NCI-H446 (cell line): Measurements from ENCODE around the gene GNG13.
"Not testable (repeated sequence)": the region's sequence is repeated elsewhere in the genome, so short reads cannot be mapped to it uniquely, and the experiment has no call there.

Experiments used
- DNase-seq, 2 experiments: peaks; one replicate each; lab custom pipeline; 2025; lab: John Stamatoyannopoulos, UW

The GNG13 gene, protein sequence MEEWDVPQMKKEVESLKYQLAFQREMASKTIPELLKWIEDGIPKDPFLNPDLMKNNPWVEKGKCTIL

DNA sequence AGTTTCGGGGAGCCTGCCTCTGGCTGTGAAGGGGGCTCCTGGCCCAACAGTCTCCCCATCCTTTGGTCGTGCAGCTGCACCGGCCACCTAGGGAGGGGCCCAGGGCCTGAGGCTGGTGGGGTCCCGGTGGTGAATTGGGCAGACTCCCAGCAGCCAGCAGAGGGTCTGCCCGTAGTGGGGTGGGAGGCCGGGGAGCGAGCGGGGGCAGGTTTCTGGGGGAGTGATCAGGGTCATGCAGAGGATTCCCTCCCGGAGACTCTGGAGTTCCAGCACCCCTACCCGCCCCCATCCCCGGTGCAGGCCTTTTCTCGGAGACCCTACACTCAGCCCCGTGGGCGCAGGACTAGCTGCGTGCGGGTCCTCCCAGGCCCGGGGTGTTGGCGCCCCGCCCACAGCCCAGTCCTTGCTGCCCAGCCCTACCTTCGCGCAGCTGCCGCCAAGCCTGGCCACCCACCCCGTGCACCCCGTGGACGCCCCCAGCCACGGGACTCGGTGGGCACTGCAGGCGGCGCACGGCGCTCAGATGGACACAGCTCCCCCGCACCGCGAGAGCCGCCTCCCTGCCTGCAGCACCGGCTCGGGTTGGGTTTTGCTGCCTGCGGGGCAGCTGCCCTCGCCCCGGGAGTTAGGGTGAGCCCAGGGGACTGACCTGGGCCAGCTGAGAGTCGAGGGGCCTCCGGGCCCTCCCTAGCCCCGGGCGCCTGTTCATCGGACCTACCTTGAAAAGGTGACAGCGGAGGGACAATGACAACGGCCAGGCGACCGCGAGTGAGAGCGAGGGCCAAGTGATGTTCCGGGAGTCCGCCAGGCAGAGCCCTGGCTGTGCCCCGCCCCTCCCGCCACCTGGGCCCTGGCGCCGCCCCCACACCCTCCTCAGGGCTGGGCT, at the start of gene GNG13:
Gene GNG13, minus strand, starts transcription at position 787 of the 886 bp plus-strand sequence. CDS start 1,657 bp downstream, outside the sequence.
- DNase-seq: no peak

DNA sequence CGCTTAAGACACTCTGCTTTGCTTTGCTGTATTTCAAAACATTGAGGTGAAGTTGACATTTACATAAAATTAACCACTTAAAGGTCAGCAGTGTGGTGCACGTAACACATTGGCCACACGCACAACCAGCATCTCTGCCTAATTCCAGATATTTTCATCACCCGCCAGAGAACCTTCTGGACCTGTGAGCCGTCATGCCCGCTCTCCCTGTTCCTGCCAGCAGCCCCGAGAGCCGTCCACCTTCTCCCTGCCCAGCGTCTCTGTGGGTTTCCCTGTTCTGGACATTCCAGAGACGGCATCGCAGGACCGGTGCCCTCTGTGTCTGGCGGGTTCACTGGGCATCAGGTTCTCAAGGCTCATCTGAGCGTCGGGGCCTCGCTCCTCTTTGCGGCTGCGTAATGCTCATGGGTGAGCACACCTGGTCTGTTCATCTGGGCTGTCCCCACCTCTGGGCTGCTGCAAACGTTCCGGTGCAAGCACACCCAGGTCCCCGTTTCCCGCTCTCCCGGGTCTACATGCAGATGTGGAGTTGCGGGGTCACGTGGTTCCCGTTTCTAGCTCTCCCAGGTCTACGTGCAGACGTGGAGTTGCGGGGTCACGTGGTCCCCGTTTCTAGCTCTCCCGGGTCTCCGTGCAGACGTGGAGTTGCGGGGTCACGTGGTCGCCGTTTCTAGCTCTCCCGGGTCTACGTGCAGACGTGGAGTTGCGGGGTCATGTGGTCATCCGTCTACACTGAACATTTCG, 48.1 kb upstream of the GNG13 start:
- DNase-seq: no peak

DNA sequence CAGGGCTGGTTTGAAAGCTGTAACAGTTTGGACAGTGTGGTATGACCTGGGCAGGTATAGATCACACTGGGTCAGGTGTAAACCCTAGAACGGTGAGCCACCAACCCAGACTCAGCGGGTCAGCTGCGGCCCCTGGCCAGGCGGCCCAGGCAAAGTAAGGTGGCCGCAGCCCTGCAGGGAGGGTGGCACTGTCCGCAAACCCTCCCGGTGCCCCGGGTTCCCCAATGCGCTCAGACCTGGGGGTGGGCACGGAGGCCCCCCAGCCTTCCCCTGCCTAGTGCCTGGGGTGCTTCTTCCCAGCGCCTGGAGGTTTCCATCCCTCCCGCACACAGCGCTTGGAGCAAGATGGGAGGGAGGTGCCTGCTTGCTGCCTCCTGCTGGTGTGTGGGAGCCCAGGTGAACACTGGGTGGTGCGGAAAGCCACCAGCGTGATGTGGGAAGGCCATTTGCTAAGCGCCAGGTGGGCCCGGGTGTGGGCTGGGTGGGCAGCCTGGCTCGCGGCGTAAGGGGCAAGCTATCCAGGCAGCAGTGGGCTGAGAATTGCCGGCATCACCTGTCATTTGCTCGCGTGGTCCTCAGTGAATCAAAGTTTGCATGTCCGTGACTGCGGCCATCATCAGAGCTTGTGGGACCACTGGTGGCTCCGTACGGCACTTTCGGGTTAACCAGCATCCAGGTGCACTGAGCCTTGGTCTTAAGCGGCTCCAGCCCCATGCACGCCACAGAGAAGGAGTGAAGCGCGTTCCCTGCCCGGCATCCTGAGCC, 47.3 kb upstream of the GNG13 start:
- DNase-seq: no peak

DNA sequence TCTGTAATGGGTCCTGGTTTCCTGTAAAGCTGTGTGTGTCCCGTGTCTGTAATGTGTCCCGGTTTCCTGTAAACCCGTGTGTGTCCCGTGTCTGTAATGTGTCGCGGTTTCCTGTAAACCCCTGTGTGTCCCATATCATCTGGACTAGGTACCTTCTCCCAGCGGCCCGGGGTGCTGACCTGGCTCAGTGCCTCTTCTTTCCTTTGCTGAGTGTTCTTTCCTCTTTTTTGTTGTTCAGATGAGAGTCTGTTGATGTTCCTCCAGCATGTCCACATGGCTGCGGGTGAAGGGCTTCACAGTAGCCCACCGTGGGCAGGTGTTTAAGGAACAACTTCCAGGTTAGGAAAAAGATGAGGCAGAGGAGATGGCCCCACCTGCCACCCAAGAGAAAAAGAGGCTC, 46.6 kb upstream of the GNG13 start:
- DNase-seq: no peak

DNA sequence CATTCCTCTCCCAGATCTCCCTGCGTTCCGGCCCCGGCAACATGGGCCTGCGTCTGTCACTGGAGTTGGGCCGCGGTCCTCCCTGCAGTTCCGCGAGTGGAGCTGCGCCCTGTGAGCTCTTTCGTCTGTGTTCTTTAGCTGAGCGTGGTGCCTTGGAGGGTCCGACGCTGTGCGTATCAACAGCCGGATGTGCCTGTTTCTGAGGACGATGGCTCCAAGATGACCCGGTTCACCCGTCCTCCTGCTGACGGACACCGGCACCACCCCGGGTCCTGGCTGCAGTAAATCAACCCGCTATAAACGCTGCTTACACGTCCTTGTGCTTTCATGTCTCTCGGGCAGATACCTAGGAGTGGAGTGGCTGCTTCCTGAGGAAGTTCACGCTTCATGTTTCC, 44.8 kb upstream of the GNG13 start:
- DNase-seq: no peak

DNA sequence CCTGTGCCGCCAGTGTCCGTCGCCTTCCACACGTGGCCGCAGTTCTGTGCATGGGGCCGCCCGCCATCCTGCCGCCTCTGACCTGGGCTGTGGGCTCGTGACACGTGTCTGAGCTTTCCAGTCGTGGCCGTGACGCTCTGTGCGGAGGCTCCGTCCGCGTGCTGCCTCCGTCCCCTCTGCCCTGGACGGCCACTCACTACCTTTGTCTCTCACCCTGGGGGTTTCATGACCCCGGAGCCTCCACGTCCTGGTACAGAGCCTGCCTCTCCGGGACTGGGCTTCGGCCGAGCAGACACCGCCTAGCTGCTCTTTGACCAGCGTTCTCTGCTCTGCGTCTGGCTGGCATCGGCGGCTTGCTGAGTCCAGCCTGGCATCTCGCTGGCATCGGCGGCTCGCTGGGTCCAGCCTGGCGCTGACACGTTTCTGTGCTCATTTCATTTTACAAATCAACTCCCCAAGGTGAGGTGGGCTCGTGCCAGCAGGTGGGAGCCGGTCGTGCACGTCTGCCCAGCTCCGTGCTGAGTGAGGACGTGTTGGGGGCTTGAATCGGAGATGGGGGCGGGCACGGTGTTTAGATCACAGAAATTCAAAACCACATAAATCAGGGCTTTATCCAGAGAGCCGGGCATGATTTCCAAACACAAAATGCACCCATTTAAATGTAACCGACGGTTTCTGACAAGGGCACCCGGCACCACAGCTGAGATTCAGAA, 44.3 kb upstream of the GNG13 start:
- no peak for DNase-seq

DNA sequence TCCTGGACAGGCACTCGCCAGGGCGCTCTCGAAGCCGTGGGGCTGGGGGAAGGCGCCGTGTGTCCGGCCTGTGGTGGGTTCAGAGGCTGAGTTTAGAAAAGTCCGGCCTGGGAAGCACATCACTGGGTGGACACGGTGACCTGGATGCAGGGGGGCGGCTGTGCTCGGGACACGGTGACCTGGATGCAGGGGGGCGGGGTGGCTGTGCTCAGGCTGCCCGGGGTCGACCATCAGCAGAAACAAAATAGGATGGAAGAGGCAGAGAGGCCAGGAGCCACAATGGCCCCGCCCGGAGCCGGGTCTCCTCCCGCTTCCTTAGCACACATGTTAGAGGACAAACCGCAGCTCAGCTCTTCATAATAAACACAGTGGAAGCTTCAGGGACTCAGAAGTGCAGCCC, 43.2 kb upstream of the GNG13 start:
- no peak for DNase-seq

DNA sequence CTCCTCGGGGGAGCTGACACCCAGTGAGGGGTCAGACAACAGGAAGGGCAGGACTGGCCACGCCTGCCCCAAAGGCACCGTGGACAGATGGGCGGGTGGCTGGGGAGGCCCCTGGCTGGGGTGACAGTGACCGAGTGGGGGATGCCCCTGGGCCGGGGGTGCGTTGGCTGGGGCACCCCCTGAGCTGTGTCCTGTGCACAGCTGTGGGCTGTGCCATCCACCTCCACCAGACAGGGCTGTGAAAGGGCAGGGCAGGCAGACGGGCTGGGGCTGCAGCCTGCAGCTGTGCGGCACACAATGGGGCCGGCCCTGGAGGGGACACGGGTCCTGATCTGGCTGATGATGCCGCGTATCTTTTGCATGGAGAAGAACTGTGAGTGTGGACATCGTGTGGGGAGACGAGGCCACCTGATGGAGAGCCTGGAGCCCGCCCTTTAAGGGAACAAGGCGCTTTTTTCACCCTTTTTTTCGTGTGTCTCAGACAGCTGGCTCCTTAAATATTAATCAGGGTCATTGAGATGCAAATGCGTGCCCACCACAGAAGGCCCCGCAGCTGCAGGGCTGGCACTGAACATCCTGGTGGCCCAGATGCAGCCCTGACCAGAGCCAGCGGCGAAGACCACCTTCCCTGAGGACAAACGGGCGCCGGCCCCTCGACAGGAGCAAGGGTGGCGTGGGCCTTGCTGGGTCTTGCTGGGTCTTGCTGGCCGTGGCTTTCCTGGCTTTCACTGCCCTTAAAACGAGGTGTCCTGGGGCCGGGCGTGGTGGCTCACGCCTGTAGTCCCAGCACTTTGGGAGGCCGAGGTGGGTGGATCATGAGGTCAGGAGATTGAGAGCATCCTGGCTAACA, 42.4 kb upstream of the GNG13 start:
- DNase-seq: no peak

DNA sequence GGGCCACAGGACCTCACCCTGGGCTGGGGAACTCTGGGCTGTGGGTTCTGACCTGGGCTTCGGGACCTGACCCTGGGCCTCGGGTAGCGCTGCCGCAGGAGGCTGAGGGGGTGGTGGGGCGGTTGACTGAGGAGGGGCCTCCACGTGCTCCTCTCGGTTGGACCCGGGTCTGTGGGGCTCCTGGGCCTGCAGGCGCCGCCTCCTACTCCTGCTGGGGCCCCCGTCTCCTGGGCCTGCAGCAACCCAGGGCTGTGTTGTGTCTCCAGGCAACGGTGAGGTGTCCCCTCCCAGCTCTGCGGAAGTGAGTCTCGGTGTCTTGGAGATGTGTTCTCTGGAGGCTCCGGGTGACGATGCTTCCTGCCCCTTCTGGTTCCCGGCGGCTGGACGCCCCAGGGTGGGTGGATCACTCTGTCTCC, 41.5 kb upstream of the GNG13 start:
- no peak for DNase-seq

DNA sequence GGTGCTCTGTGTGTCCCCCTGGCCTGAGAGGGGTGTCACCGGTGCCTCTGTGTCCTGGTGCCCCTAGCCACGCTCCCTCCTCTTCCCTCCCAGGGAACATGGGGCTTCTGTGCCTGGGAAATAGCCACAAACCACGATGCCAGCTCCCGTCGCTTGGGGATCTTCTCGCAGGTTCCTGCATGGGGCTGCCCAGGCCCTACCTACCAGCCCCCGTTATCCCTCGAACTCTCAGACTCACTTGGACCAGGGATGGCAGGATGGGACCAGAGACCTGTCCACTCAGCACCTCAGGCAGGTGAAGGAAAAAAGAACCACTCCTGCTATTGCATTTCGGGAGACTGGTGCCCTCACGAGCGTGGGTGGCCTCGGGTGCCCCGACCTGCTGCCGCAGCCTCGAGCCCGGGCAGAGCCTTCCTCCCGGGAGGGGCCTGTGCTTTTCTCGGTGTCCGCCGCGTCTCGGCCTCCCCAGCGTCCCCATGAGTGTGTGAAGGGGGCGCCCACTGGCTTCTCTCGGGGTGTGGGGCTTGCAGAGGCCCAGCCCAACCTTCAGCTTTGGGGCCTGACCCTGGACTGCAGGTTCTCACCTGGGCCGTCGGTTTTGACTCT, 41.0 kb upstream of the GNG13 start:
- no peak for DNase-seq

DNA sequence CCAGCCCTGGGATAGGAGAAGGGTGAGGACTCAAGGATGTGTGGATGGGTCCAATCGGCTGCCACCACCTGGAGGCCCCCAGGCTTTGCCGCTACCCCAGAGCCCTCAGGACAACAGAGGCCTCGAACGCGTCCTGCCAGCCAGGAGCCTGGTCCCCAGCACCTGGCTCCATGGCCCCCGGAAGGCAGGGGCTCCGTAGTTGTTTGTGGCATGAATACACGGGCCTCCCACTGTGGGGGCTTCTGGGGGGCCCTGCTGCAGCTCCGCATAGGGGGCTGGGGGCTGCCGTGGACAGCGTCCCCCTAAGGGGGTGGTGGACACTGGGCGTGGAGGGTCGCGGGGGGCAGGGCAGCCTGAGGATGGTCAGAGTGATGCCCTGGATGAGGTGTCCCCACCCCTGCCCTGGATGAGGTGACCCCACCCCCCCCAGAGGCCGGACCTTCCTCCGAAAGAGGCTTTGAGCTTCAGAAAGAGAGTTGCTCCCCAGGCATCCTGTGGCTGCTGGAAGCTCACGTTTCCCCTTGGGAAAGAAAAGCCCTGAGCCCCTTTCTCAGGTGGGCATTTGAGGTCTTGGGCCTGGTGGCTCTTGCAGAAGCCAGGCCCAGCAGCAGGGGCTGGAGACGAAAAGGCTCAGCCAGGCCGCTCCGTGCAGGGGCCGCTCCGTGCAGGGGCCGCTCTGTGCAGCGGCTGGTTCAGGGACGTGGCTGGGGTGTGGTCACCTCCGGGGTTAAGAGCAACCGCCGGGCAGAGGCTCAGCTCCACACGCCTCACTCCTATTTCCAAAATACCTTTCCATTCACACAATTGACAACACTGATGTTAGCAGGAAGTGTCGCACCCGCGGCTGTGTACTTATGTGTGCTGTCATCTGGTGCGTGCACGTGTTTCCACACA, 40.3 kb upstream of the GNG13 start:
- DNase-seq: no peak

DNA sequence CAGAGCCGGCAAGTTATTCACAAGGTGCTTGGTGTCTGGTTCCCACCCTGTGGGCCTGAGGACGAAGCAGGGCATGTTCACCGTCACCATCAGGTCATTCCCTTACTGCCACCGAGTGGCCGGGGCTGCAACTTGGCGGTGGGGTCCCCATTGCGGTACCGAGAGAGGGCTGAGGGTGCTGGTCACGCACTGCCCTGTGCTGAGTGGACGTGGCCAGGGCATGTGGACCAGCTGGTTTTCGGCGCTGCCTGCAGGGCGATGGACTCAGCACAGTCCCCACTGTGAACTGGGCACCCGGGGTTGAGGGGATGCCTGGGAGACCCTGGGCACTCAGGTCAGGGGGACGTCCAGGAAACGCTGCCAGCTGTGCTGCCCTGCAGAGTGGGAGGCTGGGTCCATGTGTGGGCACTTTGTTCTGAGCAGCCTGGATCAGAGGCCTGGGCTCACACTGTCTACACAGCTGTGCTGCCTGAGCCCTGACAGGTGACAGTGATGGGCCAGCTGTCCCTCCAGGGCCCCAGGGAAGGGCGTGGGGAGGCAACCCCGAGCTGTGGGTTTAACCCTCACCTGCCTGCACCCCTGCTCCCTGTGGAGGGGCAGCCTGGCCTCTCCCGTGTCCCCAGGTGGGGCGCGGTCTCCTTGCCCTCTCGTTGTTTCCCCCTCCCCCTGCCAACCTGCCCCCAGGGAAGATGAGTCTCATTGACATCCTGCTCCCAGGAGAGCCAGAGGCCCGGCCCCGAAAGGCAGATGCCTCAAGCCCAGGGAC, 39.3 kb upstream of the GNG13 start:
- DNase-seq: no peak

DNA sequence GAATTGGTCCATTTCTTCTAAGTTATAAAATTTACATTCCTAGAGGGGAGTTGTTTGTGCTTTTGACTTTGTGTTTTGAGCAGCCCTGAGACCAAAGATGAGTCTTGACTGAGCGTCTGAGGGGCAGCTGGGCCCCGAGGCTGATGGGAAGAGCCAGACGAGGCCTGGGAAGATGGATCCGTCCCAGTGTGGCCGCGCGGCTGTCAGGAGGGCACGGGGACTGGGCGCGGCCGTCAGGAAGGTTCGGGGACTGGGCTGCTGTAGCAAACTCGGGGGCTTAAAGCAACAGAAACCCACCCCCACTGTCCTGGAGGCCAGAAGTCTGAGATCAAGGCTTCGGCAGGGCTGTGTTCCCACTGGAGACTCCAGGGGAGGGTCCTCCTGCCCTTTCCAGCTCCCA, 38.2 kb upstream of the GNG13 start:
- DNase-seq: no peak

DNA sequence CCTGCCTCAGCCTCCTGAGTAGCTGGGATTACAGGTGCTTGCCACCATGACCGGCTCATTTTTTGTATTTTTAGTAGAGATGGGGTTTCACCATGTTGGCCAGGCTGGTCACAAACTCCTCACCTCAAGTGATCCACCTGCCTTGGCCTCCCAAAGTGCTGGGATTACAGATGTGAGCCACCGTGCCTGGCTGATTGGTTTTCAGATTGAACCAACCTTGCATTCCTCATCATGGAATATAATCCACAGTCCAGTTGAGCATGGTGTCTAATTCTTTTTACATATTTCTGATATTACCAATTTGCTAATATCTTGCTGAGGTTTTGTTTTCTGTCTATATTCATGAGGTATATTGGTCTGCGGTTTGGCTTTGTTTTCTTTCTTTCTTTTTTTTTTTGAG, 36.3 kb upstream of the GNG13 start:
- not testable (repeated sequence) for DNase-seq

DNA sequence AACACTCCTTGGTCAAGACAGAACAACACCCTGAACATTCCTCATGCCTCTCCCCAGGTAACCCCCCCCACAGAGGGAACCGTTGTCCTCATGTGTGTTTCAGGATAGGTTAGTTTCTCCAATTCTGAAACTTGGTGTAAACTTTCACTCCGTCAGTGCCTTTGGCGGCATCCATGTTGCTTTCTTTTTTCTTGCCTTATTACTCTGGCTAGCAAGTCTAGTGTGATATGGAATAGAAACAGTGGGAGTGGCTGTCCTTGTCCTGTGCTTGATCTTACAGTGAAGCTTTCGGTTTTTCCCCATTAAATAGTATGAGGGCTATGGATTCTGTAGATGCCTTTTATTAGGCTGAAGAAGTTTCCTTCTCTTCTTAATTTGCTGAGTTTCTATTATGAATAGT, 35.7 kb upstream of the GNG13 start:
- no peak for DNase-seq

DNA sequence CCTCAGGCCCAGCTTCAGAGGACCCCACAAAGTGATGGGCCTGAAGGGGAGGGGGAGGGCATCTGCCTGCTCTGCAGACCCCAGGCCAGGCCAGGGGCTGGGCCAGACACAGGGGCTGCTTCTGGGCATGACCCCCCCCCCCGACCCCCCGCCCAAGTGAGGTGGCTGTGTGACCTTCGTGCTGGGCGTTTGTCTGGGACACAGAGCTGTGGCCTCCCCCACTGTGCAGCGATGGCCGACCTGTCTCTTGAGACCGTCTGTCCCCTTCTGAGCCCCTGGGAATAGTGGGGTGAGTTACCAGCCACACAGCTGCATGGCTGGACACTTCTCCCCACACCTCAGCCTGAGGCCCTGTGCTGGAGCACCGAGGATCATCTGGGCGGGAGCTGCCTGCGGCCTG, 34.8 kb upstream of the GNG13 start:
- no peak for DNase-seq

DNA sequence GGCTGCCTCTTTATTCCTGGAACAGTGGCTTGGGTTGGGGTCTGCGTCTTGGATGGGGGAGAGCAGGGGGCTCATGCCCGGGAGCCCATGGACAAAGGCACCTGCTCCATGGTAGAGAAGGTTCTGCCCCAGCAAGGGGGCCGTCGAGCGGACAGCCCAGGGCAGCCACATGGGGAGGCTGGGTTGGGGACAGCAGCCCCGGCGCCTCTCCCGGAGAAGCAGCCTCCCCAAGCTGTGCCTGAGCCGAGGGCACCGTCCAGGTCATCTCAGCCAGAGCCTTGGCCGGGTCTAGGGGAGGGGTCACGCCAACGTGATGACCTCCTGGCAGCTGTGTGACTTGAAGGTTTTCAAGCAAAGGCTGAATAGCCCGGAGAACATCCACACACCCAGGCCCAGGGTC, 32.9 kb upstream of the GNG13 start:
- DNase-seq: no peak

DNA sequence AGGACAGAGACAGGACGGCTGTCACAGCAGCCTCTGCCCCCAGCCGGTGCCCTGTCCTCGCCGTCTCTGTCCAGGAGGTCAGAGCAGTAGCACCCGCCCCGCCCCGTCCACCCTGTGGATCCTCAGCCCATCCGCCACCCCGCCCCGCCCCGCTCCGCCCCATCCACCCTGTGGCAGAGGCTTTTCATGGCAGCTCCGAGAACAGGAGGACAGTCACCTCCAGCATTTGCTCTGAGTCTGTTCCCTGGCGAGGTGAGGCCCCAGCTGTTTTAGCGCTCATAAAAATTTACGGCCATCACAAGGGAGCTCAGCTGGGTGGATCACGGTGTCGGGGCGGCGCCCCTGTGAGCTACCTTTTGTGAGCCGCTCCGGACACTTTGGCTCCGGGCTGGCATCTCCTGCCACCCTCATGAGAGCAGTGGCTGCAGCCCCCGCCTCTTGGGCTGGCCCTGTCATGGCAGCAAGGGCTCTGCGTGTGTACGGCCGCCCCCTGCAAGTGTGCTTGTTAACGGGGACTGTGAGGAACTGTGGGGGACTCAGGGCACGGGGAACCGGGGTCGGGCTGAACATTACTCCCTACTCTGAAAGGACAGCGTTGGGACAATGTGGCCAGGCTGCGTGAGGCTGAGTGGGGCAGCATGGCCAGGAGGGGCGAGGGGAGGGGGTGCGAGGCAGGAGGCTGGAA, 32.3 kb upstream of the GNG13 start:
- no peak for DNase-seq
